ENCODE data around the gene TTC22.

- TF ChIP-seq CTCF (IDR thresholded peaks at IDR 0.05) = no peak
- TF ChIP-seq EZH2 (IDR thresholded peaks at IDR 0.05) = no peak
Measured at GRCh38 chr1:54792686-54793282, 8.3 kb downstream of the TTC22 start.

Measured in neural progenitor cell (in vitro differentiated cells).